Suprapubic skin (tissue), 4 donors: ENCODE data around the gene EIF1AD.

Source experiments
- POLR2A ChIP-seq, 2 donors: fragments of 450-650 bp; IDR thresholded peaks; one replicate each; pipeline ENCODE4 v1.6.1; 2017; ENCODE audit warnings: antibody characterized with exemption in 2 of 2, mild to moderate bottlenecking in 2 of 2, moderate library complexity in 2 of 2
- POLR2AphosphoS5 ChIP-seq, 3 donors: sonication (generic); formaldehyde crosslinking; IDR thresholded peaks; one replicate each; pipeline ENCODE4 v1.6.1; 2017; ENCODE audit warnings: antibody characterized with exemption in 3 of 3
- TF ChIP-seq, protein P1 (sequence below), 2 donors: fragments of 200-600 bp in 1 of 2; fragments of 450-650 bp in 1 of 2; sonication (generic) in 1 of 2; IDR thresholded peaks; one replicate each; pipeline ENCODE4 v1.5.1; 2016 to 2019; ENCODE audit warnings: antibody characterized with exemption in 2 of 2, mild to moderate bottlenecking in 1 of 2, moderate library complexity in 1 of 2

DNA sequence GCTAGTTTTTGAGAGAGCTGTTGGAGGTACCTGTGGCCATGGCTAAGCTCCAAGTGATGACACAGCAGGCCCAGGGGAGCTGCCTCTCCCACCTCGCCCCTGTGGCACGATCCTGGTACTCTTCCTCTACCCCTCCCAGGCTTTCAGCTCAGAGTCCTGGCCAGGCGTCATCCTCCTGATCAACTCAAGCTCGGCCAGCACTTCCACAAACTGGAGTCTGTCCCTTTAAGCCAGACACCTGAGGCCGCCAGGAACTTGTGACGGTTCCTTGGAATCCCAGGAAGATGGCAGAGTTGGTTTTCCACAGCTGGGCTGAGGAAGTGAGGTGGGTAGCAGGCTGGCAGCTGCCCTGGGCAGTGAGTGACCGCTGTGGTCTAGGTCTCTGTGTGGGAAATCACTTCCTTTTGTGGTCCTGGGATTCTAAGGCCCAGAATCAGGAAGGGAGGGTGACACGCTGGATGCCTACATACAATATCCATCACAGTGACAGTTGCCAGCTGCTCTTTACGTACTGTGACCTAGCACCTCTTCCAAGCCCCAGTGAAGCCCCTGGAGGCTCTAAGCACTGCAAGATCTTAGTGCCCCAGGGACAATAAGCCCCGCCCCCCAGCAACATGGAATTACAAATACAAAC lies 6.6 kb upstream of the EIF1AD start:
- TF ChIP-seq POLR2AphosphoS5 (IDR thresholded peaks at IDR 0.05) (no peak), POLR2A (IDR thresholded peaks at IDR 0.05) (no peak)
- TF ChIP-seq, protein P1, sequence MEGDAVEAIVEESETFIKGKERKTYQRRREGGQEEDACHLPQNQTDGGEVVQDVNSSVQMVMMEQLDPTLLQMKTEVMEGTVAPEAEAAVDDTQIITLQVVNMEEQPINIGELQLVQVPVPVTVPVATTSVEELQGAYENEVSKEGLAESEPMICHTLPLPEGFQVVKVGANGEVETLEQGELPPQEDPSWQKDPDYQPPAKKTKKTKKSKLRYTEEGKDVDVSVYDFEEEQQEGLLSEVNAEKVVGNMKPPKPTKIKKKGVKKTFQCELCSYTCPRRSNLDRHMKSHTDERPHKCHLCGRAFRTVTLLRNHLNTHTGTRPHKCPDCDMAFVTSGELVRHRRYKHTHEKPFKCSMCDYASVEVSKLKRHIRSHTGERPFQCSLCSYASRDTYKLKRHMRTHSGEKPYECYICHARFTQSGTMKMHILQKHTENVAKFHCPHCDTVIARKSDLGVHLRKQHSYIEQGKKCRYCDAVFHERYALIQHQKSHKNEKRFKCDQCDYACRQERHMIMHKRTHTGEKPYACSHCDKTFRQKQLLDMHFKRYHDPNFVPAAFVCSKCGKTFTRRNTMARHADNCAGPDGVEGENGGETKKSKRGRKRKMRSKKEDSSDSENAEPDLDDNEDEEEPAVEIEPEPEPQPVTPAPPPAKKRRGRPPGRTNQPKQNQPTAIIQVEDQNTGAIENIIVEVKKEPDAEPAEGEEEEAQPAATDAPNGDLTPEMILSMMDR (IDR thresholded peaks at IDR 0.05), result no peak
